GM18873 (cell line): ENCODE data around the gene LARP6.
"Not testable (repeated sequence)": the region's sequence is repeated elsewhere in the genome, so short reads cannot be mapped to it uniquely, and the experiment has no call there.

Experiments used
- ATAC-seq: cut with Tn5 transposase; IDR thresholded peaks from one replicate; pipeline ENCODE4 v1.9.1; 2021; ENCODE audit warnings: mild to moderate bottlenecking, moderate library complexity, moderate number of reproducible peaks; ENCODE audit not compliant: unreplicated experiment, low FRiP score

LARP6 gene

GRCh38 chr15:70859322-70859908 is 5.5 kb upstream of the LARP6 start:
- no peak for ATAC-seq

- ATAC-seq: not testable (repeated sequence)
Measured at GRCh38 chr15:70858614-70859321, 4.8 kb upstream of the LARP6 start.

- no peak for ATAC-seq
Measured at GRCh38 chr15:70857562-70858285, 3.8 kb upstream of the LARP6 start.

GRCh38 chr15:70856884-70857561 is 3.1 kb upstream of the LARP6 start:
- ATAC-seq: no peak

GRCh38 chr15:70856177-70856883 is 2.4 kb upstream of the LARP6 start:
- ATAC-seq: no peak

GRCh38 chr15:70855764-70856163 is 1.8 kb upstream of the LARP6 start:
- ATAC-seq: no peak

- ATAC-seq: no peak
Measured at GRCh38 chr15:70854666-70854976, 664 bp upstream of the LARP6 start.

GRCh38 chr15:70853318-70853972 is 512 bp downstream of the LARP6 start:
- ATAC-seq: no peak

GRCh38 chr15:70852501-70853317 is 1.2 kb downstream of the LARP6 start:
- ATAC-seq: no peak

GRCh38 chr15:70851889-70852288 is 2.1 kb downstream of the LARP6 start:
- no peak for ATAC-seq

GRCh38 chr15:70845602-70846360 is 8.2 kb downstream of the LARP6 start:
- no peak for ATAC-seq

GRCh38 chr15:70837476-70837875 is 16.5 kb downstream of the LARP6 start:
- no peak for ATAC-seq

GRCh38 chr15:70835841-70836240 is 18.1 kb downstream of the LARP6 start:
- ATAC-seq: no peak

- ATAC-seq: no peak
Measured at GRCh38 chr15:70835415-70835814, 18.5 kb downstream of the LARP6 start.

- no peak for ATAC-seq
Measured at GRCh38 chr15:70834999-70835398, 19.0 kb downstream of the LARP6 start.

GRCh38 chr15:70833861-70834765 is 19.8 kb downstream of the LARP6 start:
- no peak for ATAC-seq

GRCh38 chr15:70833422-70833821 is 20.5 kb downstream of the LARP6 start:
- ATAC-seq: no peak

- ATAC-seq: no peak
Measured at GRCh38 chr15:70832176-70832575, 21.8 kb downstream of the LARP6 start.
